Measurements from ENCODE around the gene BSND. TPM values are rescaled to one million over a fixed set of nuclear protein-coding genes. Genes with fewer than 3 reads are reported as not detected.

Gene BSND
- total RNA-seq, 1 experiment from 2014 or later: 0.17 TPM

DNA sequence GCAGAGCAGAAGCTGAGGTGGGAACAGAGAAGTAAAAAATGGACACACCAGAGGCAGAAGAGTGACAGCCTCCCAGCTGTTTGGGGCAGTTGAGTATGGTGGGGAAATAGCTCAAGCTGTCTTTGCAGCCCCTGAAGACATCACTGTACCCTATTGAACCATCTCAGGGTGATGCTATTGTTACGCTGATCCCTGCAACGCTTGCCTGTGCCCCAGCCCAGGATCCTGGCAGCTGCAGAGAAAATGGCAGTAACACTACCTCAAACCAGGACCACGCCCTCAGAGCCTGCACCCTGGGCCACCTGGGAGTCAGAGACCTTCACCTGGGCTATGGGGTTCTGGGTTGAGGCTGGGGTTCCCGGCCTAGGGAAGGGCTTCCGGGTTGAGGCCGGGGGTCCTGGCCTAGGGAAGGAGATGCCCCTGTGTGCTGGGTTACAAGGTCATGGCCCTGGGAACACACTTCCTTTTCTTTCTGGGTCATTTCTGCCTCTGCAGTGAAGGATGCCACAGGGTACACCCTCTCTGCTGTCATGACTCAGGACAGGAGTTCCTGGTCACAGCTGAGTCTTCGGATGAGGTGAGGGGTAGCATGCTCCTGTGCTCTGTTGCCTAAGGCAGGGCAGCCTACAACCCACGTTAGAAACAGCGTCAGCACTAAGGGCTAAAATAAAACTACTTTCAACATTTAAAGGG lies 11.6 kb downstream of the BSND start:
- Histone ChIP-seq H3K18ac (ENCODE audit: insufficient read length, low read depth, low read length) (no peak overlapping the region), H3K79me2 (ENCODE audit: insufficient read depth, low read length) (no peaks in the 10 kb centered on the region), H3K4me1 (ENCODE audit: insufficient read depth, low read length) (peaks cover 3% of the 10 kb centered on the region; the same call in 1 of the 2 replicates), H4K8ac (replicated peaks; ENCODE audit: insufficient read length, low read depth, low read length) (no peak overlapping the region), H3K14ac (ENCODE audit: insufficient read depth, low read length) (no peak overlapping the region; the same call in 1 of the 2 replicates), H3K56ac (ENCODE audit: insufficient read length, low read depth, low read length) (no peak overlapping the region), H4K5ac (ENCODE audit: insufficient read length, low read depth, low read length) (no peak overlapping the region), H3K79me1 (ENCODE audit: insufficient read depth, low read depth, low read length, poor library complexity, severe bottlenecking) (no peaks in the 10 kb centered on the region), H2AK5ac (ENCODE audit: insufficient read length, low read length) (no peak overlapping the region), H3K23me2 (ENCODE audit: insufficient read length, low read depth, low read length, poor library complexity, severe bottlenecking) (no peaks in the 10 kb centered on the region), H4K20me1 (ENCODE audit: control insufficient read depth, insufficient read depth, insufficient read length) (no peaks in the 10 kb centered on the region), H2BK5ac (ENCODE audit: insufficient read length, low read length) (no peak overlapping the region), H3K27me3 (ENCODE audit: insufficient read depth, low read length) (no peaks in the 10 kb centered on the region), H3K4ac (ENCODE audit: low read depth, low read length) (no peak overlapping the region), H3T11ph (ENCODE audit: low read length) (no peak overlapping the region), H3K23ac (ENCODE audit: insufficient read length, low read depth, low read length) (no peak overlapping the region), H3K27ac (ENCODE audit: insufficient read length, low read depth, low read length) (no peak overlapping the region), H2BK15ac (ENCODE audit: low read depth, low read length) (no peak overlapping the region), H2BK20ac (ENCODE audit: low read depth, low read length, poor library complexity, severe bottlenecking) (no peak overlapping the region), H3K4me2 (ENCODE audit: insufficient read depth, insufficient read length, low read length) (no peak overlapping the region), H2AFZ (ENCODE audit: low read length) (no peak overlapping the region), H4K91ac (ENCODE audit: insufficient read length, low read depth, low read length) (no peak overlapping the region), H3K9ac (ENCODE audit: extremely low read depth, insufficient read length, low read length) (no peak overlapping the region), H3K9me3 (ENCODE audit: control insufficient read depth, low read depth, low read length) (no peaks in the 10 kb centered on the region), H2BK12ac (ENCODE audit: insufficient read length, low read depth, low read length) (no peak overlapping the region), H2BK120ac (ENCODE audit: low read depth, low read length, poor library complexity, severe bottlenecking) (no peak overlapping the region)
- TF ChIP-seq, protein P1, sequence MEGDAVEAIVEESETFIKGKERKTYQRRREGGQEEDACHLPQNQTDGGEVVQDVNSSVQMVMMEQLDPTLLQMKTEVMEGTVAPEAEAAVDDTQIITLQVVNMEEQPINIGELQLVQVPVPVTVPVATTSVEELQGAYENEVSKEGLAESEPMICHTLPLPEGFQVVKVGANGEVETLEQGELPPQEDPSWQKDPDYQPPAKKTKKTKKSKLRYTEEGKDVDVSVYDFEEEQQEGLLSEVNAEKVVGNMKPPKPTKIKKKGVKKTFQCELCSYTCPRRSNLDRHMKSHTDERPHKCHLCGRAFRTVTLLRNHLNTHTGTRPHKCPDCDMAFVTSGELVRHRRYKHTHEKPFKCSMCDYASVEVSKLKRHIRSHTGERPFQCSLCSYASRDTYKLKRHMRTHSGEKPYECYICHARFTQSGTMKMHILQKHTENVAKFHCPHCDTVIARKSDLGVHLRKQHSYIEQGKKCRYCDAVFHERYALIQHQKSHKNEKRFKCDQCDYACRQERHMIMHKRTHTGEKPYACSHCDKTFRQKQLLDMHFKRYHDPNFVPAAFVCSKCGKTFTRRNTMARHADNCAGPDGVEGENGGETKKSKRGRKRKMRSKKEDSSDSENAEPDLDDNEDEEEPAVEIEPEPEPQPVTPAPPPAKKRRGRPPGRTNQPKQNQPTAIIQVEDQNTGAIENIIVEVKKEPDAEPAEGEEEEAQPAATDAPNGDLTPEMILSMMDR (conservative IDR thresholded peaks at IDR 0.05): no peak
- DNase-seq: no peak
- Mint-ChIP-seq H3K27ac (no peak overlapping the region), H3K4me1 (peaks cover 15 to 18% of the 10 kb centered on the region in 2 experiments), H3K36me3 (ENCODE audit: insufficient read depth in 1 of 3, low read depth in 3 of 3) (peaks cover 0 to 15% (median 0%) of the 10 kb centered on the region in 3 experiments), H3K4me3 (0 out of 5 replicates have a peak overlapping the region, but pooled peaks of 1 of the 2 experiments have one; percentile 10), H3K27me3 (ENCODE audit: low read depth) (peaks cover 24% of the 10 kb centered on the region), H3K9me3 (peaks cover 10 to 15% of the 10 kb centered on the region in 2 experiments)
- WGBS (ENCODE audit: extremely low coverage, insufficient read length, low lambda C conversion rate): no CpG with 5 or more reads among the region's 9 CpGs
